Stimulated activated CD8-positive, alpha-beta memory T cell treated with anti-CD3 and anti-CD28 coated beads, Interleukin-7, amount 100 ng/mL, for 24 hours (primary cell): ENCODE data around the gene LHB.
"Not testable (repeated sequence)": the region's sequence is repeated elsewhere in the genome, so short reads cannot be mapped to it uniquely, and the experiment has no call there.

Experiments
- DNase-seq: peaks from one replicate; pipeline ENCODE4 v3.0.0-alpha.2; 2020; ENCODE audit warnings: low read depth

Gene LHB

DNA sequence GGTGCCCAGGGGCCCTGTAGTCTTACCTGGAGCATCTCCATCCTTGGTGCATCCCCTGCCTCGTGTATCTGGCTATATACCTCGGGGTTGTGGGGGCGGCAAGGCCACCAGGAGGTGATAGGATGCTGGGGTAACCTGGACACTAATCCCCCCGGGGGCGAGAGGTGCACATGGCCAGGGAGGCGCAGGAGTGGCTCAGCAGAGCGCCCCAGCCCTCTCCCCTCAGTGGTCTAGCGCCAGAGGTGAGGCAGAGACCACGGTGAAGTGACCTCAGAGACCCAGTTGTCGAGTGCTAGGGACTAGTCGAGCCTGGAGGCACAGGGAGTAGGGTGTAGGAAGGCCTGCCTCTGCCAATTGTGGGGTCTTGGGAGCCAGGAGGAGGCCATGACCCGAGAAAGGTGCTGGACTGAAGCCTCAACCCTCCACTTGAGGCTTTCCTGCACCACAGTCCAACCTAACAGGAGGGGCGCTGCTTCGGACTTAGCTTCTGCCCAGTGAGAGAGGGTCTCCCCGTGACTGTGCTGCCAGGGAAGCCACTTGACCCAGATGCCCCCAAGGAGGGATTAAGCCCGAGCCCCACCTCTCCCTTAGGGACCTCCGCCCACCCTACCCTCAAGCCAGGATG, at the start of gene LHB:
Gene LHB, minus strand, starts transcription at position 51 of the 625 bp plus-strand sequence. Its CDS starts 10 bp downstream, at position 41.
- DNase-seq: no peak

DNA sequence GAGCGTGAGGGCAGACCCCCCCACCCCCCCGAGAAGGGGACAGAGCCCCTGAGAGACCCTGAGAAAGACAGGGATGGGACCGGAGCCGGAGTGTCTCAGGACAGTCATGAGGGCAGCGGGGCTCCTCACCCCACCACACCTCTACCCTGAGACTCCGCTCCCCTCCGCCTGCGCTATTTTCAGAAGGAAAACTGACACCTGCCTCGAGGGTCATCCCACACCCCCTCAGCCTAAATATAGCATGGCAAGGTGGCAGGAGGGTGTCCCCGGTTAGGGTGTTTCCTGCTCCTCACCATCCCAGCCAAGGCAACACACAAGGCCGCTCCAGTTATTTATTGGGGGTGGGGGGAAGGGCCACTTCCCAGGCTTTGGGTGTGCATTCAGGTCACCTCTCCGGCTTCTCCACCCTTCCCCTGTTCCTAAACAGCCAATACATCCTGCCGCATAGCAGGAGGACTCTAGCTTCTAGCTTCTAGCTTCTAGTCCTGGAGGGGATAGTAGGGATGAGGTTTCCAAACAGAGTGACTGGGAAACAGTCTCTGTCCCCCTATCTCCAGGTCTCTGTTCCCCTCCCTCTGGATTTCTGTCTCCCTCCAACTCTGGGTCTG, 49.1 kb upstream of the LHB start:
- no peak for DNase-seq

DNA sequence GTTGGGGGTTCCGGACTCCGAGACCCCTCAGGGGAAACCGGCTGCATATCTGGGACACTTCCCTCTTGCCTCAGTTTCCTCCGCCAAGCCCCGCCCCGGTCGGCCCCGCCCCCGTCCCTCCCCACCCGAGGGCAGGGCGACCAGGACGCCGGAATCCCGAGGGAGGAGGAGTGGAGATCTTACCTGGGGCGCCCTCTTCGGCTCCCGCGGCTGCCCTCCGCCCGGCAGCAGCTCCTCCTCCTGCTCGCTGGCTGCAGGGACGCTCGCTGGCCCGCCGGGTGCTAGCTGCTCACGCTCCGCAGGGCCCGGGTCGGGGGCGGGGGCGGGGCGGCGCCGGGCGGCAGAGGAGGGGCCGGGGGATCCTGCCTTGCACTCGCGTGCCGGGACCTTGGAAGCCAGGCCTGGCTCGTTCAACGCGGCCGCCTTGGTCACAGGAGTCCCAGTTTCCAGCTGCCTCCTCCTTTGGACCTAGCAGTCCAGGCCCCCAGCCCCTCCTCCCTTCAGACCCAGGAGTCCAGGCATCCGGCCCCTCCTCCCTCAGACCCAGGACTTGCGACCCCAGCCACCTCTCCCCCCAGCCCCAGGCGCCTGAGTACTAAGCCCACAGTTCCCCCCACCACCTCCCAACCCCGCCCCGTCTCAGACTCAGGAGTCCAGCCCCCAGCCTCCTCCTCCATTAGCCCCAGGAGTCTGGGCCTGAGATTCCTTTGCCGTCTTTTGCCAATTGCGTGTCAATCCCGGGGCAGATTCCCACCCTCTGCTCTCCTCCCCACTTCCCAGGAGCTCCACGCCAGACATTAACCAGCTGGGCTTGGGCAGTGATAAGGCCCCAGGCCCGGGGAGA, 48.1 kb upstream of the LHB start, which contains the start of gene NTF4:
Gene NTF4, minus strand, starts transcription at position 51 of the 844 bp plus-strand sequence. CDS start 2,821 bp downstream, outside the sequence.
- no peak for DNase-seq

DNA sequence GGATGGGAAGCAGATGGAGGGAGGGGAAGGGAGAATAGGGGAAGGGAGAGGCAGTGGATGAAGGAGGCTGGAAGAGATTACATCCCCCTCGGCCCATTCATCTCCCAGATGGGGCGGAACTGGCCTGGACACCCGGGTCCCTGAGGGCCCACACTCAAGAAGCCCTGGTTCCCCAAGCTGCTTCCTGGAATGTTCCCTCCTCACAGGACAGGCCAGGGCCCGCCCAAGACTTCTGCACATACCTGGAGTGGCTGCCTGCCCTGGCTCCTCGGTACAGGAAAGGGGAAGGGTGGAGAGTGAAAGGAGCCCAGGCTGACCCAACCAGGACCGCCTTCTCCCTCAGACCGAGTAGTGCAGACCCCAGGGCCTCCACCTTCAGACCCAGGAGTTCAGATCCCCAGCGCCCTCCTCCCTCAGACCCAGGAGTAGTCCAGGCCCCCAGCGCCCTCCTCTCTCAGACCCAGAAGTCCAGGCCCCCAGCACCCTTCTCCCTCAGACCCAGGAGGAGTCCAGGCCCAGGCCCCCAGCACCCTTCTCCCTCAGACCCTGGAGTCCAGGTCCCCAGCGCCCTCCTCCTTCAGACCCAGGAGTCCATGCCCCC, 47.2 kb upstream of the LHB start:
- DNase-seq: no peak

DNA sequence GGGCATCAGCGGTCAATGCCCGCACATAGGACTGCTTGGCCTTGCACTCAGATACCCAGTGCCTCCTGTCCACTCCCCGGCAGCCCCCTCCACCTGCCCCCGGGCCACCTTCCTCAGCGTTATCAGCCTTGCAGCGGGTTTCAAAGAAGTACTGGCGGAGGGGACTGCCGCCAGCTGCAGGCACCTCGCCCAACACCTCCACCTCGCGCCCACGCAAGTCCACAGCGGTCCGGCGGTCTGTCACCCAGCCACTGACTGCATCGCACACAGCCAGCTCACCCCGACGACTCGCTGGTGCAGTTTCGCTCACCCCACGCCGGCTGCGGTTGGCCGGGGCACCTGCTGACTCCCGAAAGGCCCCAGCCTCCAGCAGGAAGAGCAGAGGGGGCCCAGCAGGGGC, 44.6 kb upstream of the LHB start:
- no peak for DNase-seq

DNA sequence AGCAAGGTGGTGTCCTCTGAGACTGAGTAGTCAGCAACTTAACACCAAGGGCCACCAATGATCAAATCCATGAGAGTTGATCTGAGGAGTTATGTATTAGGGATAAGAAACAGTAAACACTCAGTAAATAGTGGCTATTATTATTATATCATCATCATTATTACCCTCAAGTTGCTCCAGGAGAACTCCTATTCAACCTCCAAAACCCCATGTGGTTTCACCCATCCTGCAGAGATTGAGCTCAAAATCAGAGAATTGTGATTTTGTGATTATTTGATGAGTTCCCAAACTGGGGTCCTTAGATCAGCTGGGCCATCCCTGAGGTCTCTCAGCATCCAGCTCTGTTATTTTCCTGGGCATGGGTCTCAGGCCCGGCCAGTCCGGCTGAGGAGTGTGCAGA, 44.1 kb upstream of the LHB start:
- DNase-seq: no peak

DNA sequence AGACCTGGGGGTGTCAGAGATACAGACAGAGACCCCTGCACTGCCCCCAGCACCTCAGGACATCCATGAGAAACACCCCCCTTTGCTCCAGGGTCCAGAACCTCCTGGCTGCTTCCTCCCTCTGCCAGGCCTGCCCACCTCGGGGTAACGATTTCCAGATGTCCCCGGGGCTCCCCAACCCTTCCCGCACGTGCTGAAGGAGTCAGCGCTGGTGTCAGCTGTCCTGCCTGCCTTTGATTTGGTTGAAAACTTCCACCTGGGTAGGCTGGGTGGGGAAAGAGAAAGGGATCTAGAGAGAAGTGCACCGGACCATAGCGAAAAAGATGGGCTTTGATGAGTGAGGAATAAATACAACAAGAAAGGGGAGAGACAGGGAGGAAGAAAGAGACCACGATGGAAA, 42.2 kb upstream of the LHB start:
- DNase-seq: no peak

DNA sequence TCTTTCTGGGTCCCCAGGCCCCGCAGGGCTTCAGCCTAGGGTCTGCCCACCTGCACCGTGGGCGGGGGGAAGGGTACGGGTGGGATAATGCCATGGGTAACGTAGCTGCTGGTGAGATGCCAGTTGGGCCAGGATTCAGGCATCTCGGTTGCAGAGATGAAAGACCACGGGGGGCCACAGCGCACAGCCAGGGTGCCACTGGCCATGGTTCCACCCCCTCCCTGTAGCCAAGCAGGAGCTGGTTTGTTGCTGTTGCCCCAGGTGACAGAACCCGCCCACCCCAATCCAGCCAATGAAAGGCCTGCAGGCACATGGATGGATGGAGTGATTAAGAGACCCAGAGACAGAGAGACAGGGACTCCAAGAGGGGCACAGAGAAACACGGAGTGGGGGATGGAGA, 41.7 kb upstream of the LHB start:
- no peak for DNase-seq

DNA sequence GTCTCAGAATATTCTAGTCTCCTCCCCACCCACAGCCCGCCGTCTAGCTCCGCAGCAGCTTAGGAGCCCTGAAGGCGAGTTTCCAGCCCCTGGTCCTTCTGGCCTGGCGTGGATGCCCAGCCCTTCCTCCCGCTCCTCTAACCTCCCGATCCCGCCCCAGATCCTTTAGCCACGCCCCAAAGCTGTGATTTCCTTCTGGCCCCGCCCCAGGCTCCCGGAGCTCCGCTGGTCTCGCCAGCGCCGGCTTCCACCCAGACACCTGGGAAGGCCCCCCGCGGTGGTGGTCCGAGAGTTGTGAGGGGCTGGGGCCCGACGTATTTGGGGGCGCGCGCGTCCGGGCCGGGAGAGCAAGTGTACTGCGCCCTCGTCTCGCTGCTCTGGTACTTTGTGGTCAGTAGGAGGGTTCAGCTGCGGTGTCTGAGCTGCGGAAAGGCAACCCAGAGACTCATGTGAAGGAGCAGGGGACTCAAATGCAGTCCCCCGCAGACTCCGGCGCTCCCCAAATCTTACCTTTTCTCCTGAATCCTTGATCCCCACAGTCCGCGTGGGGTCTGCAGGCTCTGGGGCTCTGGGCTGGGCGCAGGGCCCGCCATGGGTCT, 40.8 kb upstream of the LHB start, which contains the start of gene CGB7:
Gene CGB7, minus strand, starts transcription at position 114 of the 599 bp plus-strand sequence. CDS start 2,374 bp downstream, outside the sequence.
- DNase-seq: peak; percentile 9

DNA sequence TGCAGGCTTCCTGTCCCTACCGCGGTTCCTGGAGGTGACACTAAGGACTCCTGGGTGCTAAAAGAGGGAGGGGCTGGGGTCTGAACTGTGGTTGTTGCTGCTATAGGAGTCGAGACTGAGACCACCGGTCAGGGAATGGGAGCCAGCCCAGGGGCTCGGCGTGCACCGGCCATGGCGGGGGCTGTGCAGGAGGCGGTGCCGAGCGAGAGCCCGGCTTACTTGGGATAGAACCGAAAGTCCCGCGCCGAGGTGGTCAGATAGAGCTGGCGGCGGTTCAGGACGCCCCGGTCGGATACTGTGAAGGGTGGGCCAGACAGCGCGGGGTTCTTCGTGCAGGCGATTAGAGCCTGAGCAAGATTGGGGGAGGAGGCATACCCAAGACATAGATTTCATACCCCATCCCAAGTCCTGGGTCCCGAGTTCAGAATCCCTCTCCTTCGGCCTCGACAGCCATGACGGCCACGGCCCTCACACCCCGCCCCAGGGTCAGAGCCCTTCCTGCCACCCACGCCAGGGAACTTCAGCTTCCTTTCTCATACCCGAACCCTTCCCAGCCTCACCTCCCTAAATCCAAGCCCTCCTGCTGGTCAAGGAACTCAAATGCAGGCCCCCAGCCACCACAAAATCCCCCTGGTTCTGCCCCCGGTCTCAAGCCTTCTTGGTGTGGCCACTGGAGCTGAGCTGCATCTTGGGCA, 40.2 kb upstream of the LHB start:
- not testable (repeated sequence) for DNase-seq

DNA sequence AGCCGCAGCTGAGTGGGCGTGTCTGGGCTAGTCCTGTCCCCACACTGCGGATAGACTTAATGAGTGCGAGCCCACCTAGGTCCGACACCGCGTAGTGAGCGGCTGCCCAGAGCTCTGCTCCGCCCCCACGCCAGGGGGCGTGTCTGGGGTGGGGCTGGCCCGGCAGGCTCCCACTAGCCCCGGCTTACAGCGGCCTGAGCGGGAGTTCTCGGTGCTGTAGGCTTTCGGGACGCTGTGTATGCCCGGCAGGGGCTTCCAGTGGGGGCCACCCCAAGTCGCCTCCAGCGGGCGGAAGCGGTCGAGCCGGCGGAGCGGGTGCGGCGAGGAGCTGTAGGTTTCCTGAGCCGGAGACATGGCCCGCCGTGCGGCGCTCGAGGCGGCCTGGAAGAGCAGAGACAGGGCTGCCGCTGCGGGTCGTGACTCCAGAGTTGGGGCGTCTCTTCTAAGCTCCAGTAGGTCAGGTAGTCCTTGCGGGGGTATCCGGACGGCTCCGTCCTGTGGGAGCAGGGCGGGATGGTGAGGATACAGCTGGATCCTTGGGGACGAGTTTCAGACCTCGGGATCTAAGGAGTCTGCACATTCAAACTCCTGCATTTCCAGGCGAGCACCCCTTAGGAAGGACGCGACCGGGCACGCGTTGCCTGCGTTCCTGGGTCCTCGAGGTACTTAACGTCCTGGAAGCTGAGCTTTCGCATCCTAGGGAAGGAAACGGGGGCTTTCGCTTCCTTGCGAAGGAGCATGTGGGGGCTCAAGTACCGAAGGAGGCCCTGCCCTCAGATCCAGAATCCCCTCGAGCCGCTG, 39.4 kb upstream of the LHB start:
- no peak for DNase-seq

DNA sequence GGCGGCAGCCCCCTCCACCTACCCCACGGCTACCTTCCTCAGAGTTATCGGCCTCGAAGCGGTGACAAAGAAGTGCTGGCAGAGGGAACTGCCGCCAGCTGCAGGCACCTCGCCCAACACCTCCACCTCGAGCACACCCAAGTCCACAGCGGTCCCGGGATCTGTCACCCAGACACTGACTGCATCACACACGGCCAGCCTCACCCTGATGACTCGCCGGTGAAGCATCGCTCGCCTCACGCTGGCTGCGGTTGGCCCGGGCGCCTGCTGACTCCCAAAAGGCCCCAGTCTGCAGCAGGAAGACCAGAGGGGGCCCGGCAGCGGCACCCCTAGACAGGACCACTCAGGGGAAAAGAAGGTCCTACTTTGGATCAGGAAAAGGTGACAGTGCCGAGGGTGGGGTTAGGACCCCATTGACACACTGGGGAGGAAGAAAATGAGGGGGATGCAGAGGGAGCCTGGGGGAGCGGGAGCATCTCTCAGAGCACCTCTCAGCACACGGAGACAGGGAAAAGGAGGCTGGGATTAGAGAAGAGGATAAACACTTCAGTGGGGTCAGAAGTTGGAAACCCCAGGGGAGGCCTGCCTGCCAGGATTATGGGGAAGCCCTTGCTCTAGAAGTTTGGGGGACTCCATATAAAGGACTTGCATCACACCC, 33.6 kb upstream of the LHB start:
- not testable (repeated sequence) for DNase-seq

DNA sequence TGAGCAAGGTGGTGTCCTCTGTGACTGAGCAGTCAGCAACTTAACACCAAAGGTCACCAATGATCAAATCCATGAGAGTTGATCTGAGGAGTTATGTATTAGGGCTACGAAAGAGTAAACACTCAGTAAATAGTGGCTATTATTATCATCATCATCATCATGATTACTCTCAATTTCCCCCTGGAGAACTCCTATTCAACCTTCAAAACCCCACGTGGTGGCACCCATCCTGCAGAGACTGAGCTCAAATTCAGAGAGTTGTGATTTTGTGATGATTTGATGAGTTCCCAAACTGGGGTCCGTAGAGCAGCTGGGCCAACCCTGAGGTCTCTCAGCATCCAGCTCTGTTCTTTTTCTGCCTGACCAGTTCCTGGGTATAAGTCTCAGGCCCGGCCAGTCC, 32.9 kb upstream of the LHB start:
- DNase-seq: not testable (repeated sequence)

DNA sequence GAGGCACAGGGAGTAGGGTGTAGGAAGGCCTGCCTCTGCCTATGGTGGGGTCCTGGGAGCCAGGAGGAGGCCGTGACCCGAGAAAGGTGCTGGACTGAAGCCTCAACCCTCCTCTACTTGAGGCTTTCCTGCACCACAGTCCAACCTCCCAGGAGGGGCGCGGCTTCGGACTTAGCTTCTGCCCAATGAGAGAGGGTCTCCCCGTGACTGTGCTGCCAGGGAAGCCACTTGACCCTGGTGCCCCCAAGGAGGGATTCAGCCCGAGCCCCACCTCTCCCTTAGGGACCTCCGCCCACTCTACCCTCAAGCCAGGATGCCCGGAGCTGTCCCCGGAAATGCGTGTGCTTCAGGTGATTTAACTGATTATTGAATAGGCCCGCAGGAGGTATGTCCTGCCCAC, 32.1 kb upstream of the LHB start, which contains the start of gene CGB8:
Gene CGB8, minus strand, starts transcription at position 101 of the 400 bp plus-strand sequence. CDS start 372 bp downstream, outside the sequence.
- not testable (repeated sequence) for DNase-seq

DNA sequence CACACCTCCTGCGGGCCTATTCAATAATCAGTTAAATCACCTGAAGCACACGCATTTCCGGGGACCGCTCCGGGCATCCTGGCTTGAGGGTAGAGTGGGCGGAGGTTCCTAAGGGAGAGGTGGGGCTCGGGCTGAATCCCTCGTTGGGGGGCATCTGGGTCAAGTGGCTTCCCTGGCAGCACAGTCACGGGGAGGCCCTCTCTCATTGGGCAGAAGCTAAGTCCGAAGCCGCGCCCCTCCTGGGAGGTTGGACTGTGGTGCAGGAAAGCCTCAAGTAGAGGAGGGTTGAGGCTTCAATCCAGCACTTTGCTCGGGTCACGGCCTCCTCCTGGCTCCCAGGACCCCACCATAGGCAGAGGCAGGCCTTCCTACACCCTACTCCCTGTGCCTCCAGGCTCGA, 26.7 kb upstream of the LHB start, which contains the start of gene CGB5:
Gene CGB5, plus strand, starts transcription at position 301 of the 400 bp plus-strand sequence. CDS start 362 bp downstream, outside the sequence.
- DNase-seq: not testable (repeated sequence)

DNA sequence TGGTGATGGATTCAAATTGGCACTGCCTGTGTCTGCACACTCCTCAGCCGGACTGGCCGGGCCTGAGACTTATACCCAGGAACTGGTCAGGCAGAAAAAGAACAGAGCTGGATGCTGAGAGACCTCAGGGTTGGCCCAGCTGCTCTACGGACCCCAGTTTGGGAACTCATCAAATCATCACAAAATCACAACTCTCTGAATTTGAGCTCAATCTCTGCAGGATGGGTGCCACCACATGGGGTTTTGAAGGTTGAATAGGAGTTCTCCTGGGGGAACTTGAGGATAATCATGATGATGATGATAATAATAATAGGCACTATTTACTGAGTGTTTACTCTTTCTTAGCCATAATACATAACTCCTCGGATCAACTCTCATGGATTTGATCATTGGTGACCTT, 25.8 kb upstream of the LHB start:
- not testable (repeated sequence) for DNase-seq

DNA sequence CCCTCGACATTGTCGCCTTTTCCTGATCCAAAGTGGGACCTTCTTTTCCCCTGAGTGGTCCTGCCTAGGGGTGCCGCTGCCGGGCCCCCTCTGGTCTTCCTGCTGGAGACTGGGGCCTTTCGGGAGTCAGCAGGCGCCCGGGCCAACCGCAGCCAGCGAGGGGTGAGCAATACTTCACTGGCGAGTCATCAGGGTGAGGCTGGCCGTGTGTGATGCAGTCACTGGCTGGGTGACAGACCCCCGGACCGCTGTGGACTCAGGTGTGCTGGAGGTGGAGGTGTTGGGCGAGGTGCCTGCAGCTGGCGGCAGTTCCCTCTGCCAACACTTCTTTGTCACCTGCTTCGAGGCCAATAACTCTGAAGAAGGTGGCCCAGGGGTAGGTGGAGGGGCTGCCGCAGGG, 25.3 kb upstream of the LHB start:
- no peak for DNase-seq

DNA sequence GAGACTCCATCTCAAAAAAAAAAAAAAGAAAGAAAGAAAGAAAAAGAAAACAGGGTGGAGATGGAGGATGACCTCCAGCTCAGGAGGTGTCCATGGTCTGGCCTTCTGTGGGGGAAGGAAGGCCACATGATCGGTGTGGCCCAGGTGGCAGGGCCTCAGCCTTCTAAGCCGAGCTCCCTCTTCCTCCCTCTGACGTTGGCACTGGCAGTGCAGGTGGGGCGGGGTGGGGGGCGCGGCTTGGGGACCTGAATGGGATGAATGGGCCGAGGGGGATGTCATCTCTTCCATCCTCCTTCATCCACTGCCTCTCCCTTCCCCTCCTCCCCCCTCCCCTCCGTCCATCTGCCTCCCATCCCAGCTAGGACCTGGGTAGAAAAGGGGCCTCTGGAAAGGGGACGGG, 22.8 kb upstream of the LHB start:
- not testable (repeated sequence) for DNase-seq

DNA sequence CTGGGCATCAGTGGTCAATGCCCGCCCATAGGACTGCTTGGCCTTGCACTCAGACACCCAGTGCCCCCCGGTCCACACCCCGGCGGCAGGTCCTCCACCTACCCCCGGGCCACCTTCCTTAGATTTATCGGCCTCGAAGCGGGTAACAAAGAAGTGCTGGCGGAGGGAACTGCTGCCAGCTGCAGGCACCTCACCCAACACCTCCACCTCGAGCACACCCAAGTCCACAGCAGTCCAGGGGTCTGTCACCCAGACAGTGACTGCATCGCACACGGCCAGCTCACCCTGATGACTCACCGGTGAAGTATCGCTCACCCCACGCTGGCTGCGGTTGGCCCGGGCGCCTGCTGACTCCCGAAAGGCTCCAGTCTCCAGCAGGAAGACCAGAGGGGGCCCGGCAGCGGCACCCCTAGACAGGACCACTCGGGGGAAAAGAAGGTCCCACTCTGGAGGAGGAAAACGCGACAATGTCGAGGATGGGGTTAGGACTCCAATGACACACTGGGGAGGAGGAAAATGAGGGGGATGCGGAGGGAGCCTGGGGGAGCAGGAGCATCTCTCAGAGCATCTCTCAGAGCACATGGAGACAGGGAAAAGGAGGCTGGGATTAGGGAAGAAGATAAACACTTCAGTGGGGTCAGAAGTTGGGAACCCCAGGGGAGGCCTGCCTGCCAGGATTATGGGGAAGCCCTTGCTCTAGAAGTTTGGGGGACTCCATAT, 21.8 kb upstream of the LHB start:
- DNase-seq: not testable (repeated sequence)
